Non-pigmented ciliary epithelial cell (primary cell): Measurements from ENCODE around the gene SYNDIG1L.
"Not testable (repeated sequence)": the region's sequence is repeated elsewhere in the genome, so short reads cannot be mapped to it uniquely, and the experiment has no call there.

ENCODE experiments used
- DNase-seq: peaks from one replicate; pipeline ENCODE4 v3.0.0-alpha.2; 2010; ENCODE audit warnings: low read depth

SYNDIG1L gene

GRCh38 chr14:74426202-74426582, at the start of gene SYNDIG1L:
Gene SYNDIG1L (minus strand): TSS chr14:74426210. CDS start chr14:74409744, 16,466 bp downstream.
- no peak for DNase-seq

GRCh38 chr14:74475678-74476077, 49.7 kb upstream of the SYNDIG1L start:
- DNase-seq, result peak; percentile 54

GRCh38 chr14:74474376-74474775, 48.4 kb upstream of the SYNDIG1L start:
- no peak for DNase-seq

- no peak for DNase-seq
Measured at GRCh38 chr14:74472601-74473000, 46.6 kb upstream of the SYNDIG1L start.

- no peak for DNase-seq
Measured at GRCh38 chr14:74469548-74470518, 43.8 kb upstream of the SYNDIG1L start.

- DNase-seq, result no peak
Measured at GRCh38 chr14:74468513-74468912, 42.5 kb upstream of the SYNDIG1L start.

DNA sequence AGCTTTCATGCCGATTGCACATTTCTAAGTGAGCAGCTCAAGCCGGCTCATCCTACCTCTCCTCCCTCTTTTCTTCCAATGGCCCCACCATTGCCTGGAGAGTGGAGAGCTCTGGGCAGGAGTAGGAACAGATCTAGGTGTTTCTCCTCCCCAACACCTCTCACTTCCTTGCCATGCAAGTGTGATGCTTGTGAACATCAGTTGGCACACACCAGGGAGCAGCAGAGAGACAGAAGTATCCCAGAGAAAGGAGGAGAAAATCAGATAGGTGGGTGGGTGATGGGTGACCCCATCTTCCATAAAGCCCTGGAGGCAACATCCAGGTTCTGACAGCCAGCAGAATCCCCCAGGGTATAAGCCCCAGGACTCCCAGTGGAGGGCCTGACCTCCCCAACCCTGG, 39.3 kb upstream of the SYNDIG1L start:
- no peak for DNase-seq

DNA sequence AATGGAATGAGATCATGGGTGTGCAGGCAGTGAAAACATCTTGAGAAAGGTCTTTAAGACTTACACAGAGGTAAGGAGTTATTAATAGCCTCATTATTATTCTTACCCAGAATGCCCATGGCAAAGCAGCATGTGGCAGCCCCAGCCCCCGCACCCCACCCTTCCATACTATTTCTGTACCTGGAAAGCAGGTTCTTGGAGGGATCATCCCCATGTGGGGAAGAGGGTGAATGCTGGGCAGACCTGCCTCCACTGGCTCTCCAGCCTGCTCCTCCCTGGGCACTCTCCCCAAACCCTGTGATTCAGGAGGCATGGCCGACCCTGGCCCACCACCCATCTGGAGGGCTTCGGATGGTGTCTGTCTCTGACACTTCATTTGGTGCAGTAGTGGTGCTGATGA, 38.8 kb upstream of the SYNDIG1L start:
- DNase-seq, result no peak

DNA sequence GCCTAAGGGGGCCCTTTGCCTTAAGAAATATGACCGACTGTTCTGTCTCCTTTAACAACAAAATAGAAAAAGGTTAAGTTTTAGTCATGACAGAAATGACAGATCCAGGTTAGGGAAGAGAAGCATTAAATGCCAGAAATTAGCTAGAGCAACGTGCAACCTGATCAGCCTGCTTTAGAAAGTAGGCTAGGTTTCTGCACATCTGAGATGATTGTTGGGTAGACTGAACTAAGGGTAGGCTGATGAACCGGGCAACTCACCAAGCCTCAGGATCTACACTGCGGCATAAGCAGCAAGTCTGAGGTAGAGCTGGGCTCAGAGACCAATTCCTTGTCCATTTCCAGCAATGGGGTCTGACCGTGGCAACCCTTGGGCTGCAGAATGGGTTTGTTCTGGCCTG, 37.7 kb upstream of the SYNDIG1L start:
- no peak for DNase-seq

DNA sequence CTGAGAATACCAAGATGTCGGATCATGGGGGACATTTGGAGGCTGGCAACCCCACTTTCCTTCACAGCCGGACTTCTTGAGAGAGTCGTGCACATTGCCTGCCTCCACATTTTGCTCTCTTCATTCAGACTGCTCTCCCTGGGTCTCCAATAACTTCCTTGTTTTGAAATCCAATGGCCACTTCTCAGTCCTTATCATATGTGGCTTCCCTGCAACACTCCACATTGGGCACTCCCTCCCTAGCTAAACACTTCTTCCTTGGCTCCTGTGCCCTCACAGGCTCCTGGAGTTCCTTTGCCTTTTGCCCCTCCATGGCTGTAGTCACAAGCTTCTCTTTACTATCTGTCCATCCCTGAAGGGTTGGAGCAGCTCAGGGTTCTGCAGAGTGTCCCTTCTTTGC, 37.0 kb upstream of the SYNDIG1L start:
- no peak for DNase-seq

DNA sequence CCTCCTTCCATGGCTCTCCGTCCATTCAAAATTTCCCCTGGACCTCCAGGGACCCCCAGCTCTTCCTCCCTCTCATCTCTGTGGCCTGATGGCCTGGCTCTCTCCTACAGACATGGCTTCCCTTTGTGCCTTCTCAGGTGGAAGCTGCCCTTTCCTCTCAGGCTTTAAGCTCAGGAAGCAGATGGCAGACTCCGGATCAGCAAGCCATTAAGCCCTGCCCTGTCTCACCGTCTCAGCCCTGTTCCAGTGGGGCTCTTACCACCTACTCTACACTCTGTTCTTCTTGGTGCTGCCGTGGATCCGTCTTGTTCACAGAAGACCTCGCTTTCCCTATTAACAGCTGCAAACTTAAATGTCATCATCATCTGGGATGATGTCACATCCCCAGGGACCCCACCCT, 34.0 kb upstream of the SYNDIG1L start:
- no peak for DNase-seq

GRCh38 chr14:74459289-74459946, 33.4 kb upstream of the SYNDIG1L start:
- no peak for DNase-seq

DNA sequence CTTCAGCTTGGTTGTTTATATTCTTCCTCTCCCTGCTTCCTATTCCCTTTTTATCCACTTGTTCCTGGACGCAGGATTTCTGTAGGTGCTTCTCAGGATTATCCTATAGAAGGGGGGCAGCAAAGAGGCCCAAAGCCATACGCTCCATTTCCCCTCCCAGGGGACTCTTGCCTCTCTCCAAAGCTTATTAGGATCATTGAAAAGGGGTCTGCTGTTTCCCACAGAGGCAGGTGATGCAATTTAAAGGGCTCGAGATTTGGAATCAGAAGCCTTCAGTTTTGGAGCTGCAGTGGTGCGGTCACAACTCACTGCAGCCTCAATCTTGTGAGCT, 31.5 kb upstream of the SYNDIG1L start:
- no peak for DNase-seq

DNA sequence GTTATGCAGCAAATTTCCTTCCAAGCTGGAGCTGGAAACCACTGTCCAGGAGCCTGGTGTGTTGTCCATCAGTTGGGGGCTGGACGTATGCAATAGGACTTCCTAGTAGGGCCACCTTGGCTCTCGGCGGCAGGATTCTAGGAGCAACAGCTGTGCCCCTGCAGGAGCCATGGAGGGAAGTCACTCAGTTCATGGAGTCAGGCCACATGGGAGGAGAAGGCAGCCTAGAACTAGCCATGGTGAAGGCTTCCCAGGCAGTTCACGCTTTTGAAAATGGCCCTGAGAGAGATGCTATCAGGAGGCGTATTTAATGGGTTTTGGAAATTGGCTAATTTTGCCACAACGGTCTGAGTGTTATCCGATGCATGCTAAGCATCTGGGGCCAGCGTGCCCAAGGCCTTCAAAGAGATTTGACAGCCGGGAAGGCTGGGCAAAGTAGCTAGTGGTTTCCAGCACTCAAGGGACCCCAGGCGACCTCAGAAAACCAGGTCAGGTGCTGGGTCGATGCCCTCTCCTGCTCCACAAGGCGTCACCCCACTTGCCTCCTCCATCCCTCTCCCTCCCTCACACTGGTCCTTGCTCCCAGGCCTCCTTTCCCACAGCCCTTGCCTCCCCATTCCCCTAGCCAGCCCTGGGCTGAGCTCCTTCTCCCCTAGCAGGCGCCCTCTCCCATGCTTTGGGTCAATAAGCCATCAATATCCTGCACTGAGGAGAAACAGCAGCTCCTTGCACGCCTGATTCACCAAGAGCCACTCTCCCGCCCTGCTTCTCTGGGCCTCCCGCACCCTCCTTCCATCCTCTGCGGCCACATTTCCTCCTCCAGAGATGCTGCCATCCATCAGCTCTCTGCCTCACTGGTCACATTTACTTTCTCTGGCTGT, 30.9 kb upstream of the SYNDIG1L start:
- DNase-seq, result no peak

GRCh38 chr14:74454397-74454796, 28.4 kb upstream of the SYNDIG1L start:
- DNase-seq, result not testable (repeated sequence)

DNA sequence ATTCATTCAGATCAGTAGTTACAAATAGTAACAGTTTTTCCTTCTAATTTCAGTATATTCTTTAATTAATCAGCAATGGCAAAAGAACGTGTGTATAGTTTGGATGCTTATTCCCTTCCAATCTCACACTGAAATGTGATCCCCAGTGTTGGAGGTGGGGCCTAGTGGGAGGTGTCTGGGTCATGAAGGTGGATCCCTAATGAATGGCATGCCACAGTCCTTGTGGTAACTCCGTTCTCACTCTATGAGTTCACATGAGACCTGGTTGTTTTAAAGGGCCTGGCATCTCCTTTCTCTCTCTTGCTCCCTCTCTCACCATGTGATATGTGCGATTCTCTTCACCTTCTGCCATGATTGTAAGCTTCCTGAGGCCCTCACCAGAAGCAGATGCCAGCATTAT, 18.9 kb upstream of the SYNDIG1L start:
- no peak for DNase-seq

DNA sequence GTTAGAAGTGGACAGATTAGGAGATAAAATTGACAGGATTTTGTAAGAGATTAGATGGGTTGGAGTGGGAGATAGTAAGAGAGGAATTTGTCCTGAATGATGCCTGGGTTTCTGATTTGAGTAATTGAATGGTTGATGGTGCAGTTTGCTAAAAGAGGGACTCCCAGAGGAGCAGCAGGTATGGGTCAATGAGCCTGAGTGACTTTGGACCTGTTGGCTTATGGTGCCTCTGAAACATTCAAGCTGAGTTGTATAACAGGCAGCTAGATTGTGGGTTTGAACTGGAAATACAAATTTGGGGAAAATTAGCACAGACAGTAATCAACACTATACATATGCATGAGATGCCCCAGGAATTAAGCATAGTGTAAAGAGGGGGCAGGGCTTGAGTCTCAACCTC, 16.7 kb upstream of the SYNDIG1L start:
- no peak for DNase-seq

DNA sequence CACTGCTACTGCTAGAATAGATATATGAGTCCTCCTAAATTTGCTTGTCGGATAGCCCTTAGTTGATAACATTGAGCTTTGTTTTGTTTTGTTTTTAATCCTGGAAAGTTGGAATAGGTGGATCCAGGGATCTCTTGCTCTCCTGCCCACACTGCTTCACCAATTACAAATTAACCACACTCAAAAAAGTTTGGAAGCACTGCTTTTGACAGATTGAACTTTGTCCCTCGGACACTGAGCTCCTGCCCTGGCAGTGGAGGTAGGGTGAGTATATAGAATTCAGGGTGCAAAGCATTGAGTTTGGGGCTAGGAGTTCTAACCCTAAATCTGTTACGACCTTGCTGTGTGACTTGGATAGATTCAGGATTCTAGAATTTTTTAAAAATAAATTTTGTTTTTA, 15.1 kb upstream of the SYNDIG1L start:
- DNase-seq, result no peak

DNA sequence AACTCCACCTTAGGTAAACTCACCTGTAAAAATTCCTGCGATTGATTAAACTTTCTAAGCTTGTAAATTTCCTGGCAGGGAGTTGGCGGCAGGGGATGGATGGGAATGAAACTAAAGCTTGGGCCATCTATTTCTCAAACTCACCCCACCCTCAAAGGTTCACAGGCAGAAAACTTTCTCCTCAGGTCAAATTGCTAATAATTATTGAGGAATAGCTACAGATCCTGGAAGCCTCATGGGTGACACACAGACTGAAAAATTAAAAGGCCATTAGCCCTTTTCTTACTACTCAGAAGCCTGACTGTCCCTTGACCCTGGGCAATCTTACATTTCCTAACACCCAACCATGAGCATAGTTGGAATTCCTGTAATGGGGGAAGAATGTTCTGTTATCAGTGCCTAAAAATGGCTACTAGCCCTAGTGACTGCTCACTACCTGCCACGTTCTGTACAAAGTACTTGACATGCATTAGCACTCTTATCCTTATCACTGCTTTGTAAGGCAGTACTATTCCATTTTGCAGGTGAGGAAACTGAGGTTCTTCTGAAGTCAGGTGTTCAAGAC, 12.4 kb upstream of the SYNDIG1L start:
- no peak for DNase-seq

GRCh38 chr14:74437496-74438053, 11.6 kb upstream of the SYNDIG1L start:
- DNase-seq, result no peak

DNA sequence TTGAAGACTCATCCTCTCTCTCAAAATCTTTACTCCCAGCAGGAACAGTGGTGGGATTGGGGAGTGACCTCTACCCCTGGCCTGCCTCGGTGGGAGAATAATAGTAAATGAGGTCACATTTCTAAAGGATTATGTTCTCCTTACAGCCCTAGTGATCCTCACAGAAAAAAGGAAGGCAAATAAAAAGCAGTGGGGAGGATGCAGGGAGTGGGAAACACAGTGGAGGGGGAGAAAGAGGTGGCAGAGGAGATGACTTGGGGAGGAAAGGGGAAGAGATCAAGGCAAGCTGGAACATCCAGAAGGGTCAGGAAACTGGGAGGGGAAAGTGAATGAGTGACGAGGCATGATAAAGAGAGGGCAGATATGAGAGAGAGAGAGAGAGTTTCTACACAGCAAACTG, 8.3 kb upstream of the SYNDIG1L start:
- no peak for DNase-seq

DNA sequence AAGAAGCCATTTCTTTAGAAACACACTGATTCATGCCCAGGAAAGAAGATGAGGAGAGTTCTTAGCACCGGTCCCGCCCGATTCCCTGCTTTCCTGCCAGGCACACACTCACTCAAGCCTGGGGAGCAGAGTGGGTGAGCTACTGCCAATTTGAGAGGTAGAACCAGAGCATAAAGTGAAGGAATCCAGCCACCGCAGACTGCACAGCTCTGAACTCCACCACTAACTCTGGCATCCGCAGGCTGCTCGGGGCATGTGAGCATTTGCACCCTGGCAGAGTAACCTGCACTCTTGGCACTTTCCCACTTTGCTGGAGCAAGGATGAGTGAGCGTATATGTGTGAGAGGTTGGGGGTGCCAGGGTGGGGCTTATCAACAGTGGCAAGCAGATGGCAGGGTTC, 4.0 kb upstream of the SYNDIG1L start:
- no peak for DNase-seq
